Amygdala (tissue), 56 donors: Measurements from ENCODE around the gene ANO2.

Experiments used
- DNase-seq, 56 donors: peaks; one replicate each; lab custom pipeline; 2025; lab: John Stamatoyannopoulos, UW

Gene ANO2

GRCh38 chr12:5965950-5966383, 20.9 kb upstream of the ANO2 start:
- peak in 31 of 56 donors; percentile 1 to 59 (median 13) for DNase-seq

DNA sequence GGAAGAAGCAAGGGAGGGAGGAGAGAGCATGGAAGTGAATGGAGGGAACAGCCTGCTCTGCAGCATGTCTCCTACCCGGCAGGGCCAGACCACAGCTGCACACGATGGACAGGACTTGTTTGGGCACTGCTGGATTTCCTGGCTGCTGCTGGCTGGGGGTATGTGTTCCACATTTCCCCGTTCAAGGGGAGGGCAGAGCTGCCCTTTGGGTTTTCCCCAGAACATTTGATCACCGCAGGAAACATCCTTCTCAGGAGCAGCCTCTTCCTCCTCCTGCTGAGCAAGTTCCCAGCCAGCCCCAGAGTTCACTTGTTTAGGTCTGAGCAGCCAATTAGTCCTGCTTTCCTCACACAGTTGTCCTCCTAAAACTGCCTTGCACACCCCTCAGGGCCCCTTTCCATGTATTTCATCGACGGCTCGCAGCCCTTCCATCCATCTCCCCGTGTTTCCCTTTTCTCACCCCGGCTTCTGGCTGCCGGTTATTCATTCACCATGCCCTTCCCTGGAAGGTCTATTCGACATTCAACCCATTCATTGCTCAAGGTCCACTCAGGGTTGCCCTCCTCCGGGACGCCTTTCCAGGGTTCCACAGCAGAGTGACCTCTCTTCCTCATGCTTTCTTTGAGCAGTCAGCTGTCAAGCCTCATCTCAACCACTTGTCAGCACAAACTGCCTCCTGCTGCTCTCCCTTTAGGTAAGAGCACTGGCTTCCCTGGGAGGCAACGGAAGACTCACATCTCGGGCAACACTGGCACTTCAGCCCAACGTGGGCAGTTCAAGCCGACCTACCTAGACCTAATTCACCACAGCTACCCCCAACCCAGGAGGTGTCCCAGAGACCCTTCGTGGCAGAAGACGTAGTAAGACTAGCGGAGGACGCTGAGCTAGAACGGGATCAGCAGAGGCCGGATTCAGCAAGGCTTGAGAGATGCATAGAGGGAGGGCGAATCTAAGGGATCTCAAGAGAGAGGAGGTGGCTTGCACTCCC, 20.1 kb upstream of the ANO2 start:
- no peak for DNase-seq

- DNase-seq, result no peak
Observed at GRCh38 chr12:5963515-5963914, 18.5 kb upstream of the ANO2 start.

GRCh38 chr12:5960783-5961182, 15.7 kb upstream of the ANO2 start:
- no peak for DNase-seq

- no peak for DNase-seq
Observed at GRCh38 chr12:5956987-5957386, 11.9 kb upstream of the ANO2 start.

- DNase-seq, result no peak
Observed at GRCh38 chr12:5954661-5955060, 9.6 kb upstream of the ANO2 start.

DNA sequence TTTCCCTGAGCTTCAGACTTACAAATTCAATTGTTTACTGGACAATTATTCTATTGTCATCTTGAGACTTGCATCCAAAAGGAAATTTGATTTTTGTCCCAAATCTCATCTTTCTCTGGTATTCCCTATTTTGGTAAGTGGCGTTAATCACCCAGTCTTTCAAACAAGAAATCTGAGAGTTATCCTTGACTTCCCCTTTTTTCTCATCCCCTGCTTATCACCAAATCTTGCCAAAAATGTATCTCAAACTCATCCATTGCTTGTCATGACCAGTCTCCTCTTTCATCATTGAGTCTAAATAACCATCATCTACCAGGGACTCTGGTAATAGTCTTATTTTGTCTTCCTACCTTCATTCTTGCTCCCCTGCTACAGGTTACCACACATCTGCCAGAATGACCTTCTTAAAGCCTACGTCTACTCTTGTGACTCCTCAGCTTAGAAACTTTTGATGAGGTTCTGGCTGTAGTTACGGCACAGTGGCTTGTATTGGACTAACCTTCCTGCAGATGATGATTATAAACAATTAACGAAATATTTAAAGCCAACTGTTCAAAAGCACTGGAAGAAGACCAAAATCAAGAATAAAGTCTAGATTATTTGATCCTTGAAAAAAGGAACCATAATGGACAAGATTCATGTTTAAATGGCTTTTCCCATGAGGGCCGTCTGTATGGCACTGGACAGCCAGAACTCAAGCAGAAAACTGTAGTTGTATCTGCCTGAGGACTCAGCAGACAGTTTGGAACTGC, 9.0 kb upstream of the ANO2 start:
- DNase-seq, result no peak

- no peak for DNase-seq
Observed at GRCh38 chr12:5952031-5952430, 7.0 kb upstream of the ANO2 start.

DNA sequence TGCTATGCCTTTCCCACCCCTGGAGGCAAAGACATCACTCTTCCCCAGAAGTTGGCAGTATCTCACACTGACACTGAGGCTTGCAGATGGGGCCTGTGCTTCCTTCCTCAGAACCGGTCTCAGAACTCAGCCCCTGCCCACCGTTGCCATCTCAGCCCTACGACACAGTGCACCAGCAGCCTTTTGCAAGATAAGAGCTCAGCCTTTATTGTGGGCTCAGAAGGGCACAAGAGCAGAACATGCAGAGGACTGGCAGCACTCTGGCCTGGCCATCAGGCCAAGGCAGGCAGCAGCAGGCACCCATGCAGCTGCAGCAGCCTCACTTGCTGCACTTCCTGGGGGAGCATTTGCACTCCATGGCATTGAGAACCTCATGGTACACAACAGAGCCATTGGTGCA, 3.6 kb upstream of the ANO2 start:
- no peak for DNase-seq

- no peak for DNase-seq
Observed at GRCh38 chr12:5947006-5947405, 1.9 kb upstream of the ANO2 start.

- no peak for DNase-seq
Observed at GRCh38 chr12:5946388-5946787, 1.3 kb upstream of the ANO2 start.

- no peak for DNase-seq
Observed at GRCh38 chr12:5944688-5945070, 380 bp downstream of the ANO2 start.

DNA sequence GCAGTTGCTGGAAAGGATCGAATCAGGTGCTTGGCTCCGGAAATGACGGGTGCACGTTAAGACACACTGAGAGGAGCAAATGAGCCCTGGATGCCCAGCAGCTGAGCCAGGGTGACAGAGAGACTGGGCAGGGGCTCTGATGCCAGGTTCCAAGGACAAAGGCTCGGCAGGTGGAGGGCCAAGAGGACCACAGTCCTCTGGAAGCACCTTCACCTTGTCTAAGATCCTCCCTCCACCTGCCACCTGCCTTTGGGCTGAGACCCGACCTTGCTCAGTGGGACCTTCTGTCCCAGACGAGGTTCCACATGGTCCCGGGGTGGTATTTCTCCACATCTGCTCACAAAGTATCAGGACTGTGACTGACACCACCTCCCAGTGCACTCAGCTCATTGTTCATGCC, 1.0 kb downstream of the ANO2 start:
- no peak for DNase-seq

- no peak for DNase-seq
Observed at GRCh38 chr12:5941907-5942306, 3.2 kb downstream of the ANO2 start.

GRCh38 chr12:5927732-5928516, 17.1 kb downstream of the ANO2 start:
- DNase-seq, result no peak

- no peak for DNase-seq
Observed at GRCh38 chr12:5925646-5926045, 19.4 kb downstream of the ANO2 start.

DNA sequence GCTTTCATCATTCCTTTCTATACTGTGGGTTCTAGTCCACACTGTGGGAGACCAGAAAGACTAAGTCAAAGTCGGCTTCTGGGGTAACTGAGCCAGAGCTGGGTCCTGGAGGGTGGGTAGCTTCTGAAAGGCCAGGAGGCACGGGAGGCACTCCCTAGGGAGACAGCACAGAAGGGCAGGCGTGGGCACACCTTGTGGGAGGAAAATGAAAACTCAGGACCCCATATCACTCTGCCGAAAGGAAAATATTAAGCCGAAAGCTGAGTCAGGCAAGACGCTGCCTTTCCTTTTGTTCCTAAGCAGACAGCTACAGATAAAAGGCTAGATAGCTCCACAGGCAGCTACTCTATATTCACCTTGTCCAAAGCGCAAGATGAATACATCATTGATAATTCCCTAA, 20.7 kb downstream of the ANO2 start:
- no peak for DNase-seq

GRCh38 chr12:5923751-5924150, 21.3 kb downstream of the ANO2 start:
- peak in 3 of 56 donors; percentile 9 to 13 (median 10) for DNase-seq

- DNase-seq, result no peak
Observed at GRCh38 chr12:5923043-5923605, 21.9 kb downstream of the ANO2 start.
